AG09319 (cell line): ENCODE data around the gene RNF223.

ENCODE experiments used
- DNase-seq: peaks from one replicate; pipeline ENCODE4 v3.0.0-alpha.2; 2010; ENCODE audit warnings: low read depth; ENCODE audit errors: extremely low read depth
- CTCF ChIP-seq: IDR thresholded peaks from 2 replicates; pipeline ENCODE4 v1.5.1; 2011; ENCODE audit warnings: low read depth, mild to moderate bottlenecking, inconsistent platforms, low read length, moderate library complexity

The RNF223 gene

DNA sequence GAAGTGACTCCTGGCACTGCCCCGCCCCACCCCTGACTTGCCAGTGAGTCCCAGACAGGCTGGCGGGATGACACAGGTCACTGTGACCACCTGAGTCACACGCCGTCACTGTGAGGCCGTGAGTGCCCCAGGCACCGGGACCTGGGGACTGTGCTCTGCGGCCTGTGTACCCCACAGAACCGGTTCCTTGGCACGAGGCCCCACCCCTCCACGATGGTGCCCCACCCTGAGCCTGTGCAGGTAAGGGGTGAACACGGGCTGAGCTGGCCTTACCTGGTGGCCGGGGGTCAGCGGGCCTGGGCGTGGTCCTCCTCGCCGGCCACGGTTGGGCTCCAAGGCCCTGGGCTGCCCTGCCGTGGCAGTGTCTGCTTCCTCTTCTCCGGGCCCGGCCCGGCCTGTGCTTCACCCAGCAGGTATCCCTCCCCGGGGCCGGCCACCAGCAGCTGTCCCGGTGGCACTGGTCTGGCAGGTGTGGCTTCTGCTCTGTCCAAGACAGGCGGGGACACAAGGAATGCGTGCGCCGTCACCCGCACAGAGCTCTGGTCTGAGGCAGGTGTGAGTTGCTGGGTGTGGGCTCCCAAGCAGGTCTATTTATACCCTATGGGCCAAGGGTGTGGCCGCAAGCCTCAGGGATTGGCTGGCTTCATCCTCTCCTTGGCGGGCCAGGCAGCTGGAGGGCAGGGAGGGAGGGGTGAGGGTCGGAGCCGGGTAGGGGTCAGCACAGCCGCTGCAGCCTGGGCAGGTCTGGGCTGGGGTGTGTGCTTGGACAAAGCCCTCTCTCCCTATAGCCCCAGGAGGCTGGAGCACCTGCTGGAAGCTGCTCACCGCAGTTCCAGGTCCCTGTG is at the start of gene RNF223:
Gene RNF223 (minus strand): TSS at position 564 of the 845 bp plus-strand sequence. CDS start 1,740 bp downstream, outside the sequence.
- no peak for DNase-seq
- TF ChIP-seq CTCF: no peak

DNA sequence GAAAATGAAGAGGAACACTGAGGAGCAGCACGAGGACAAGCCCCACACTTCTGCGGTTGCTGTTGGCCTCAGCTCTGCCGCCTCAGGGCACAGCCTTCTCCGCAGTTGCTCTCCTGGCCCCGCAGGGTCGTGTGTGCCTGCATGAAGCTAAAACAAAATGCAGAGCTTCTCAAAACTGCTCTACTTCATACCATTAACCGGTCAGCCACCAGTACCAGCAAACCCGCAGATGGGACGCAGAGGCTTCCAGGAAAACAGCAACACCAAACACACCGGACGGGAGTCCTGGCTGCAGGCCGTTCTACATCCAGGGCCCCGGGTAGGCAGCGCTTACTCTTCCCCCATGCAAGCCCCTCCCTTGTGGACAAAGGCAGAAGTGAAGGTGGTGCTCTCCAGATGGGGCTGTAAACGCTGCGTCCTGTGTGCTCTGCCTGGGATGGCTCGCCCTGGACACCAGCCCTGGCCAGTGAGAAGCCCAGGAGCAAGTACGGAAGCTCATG is 48.9 kb upstream of the RNF223 start:
- TF ChIP-seq CTCF: no peak
- no peak for DNase-seq

GRCh38 chr1:1122078-1122811 is 48.1 kb upstream of the RNF223 start:
- peak; percentile 89 for TF ChIP-seq CTCF
- peak; percentile 40 for DNase-seq

DNA sequence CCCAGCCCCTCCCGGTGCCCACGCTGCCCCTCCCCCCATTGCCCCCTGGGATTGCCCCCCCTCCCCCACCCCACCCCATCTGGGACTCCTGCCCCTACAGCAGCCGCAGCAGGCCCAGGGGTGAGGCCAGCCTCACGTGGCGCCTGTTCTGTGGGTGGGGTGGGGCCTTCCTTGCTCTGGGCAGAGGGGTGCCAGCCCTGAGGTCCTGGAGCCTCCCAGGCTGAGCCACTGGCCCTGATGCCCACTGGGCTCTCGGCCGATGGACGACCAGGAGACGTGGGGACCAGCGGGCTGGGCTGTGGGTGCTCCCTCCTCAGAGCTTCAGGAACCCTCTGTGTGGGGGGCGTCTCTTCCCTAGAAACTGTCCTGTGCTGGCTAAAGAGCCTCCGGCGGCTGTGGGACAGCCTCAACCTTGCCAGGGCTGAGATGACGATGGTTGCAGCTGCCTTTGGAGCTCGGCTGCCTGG is 47.5 kb upstream of the RNF223 start:
- no peak for DNase-seq
- no peak for TF ChIP-seq CTCF

DNA sequence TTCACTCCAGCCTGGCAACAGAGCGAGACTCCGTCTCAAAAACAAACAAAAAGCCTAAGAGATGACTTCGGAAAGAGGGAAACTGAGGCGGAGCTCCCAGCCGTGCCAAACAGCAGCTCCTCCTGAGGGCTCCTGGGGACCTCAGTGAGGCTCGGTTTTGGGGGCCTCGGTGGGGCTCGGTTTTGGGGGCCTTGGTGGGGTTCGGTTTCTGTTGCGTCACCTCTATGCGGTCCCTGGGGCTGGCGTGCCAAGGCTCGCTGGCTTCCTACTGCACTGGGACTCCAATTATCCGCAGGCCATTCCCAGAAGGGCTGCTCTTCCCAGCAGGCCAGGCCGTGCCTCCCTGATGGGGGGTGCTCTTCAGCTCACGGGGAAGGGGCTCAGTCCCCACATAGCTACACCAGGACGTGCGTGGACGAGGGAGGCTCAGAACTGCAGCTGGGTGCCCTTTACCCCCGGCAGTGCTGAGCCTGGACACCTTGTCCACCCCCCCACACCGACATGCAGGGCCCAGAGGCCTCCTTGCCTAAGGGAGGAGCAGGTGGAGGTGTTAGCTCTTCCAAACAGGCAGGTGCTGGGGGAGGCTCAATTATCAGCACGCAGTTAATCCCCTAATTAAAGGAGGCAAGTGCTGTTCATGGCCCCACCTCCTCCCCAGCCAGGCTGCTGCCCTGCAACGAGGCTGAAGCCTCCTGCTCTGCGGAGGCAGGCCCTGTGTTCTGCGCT is 46.9 kb upstream of the RNF223 start:
- TF ChIP-seq CTCF: no peak
- DNase-seq: no peak

DNA sequence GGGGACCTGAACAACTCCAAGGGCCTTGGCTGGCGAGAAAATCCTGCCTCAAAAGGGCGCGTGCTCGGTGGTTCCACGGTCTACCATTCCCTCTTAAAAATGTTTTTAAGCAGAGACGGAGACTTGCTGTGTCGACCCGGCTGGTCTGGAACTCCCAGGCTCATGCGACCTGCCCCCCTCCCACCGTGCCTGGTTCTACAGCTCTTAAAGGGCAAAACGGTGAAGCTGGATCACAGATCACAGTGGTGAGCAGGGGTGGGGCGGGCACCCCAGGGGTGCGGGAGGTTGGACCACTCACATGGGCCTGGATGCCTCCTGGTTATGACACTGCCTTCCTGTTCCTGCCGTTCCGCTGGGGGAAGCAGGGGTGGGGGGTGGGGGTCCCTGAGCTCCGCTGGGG is 46.0 kb upstream of the RNF223 start:
- no peak for DNase-seq
- no peak for TF ChIP-seq CTCF
